Measurements from ENCODE around the gene MAGI3.

- TF ChIP-seq CTCF (IDR thresholded peaks at IDR 0.05; ENCODE audit: low read depth, low read length): no peak
- no peak for TF ChIP-seq POLR2A (IDR thresholded peaks at IDR 0.05; ENCODE audit: extremely low read depth, insufficient read length)
- no peak for TF ChIP-seq MAX (IDR thresholded peaks at IDR 0.05; ENCODE audit: low read depth, low read length)
Measured at GRCh38 chr1:113429461-113430153, 39.3 kb downstream of the MAGI3 start.
